KOPT-K1 (cell line): ENCODE data around the gene JAZF1.
"Not testable (repeated sequence)": the region's sequence is repeated elsewhere in the genome, so short reads cannot be mapped to it uniquely, and the experiment has no call there.

Experiments used
- H3K27ac ChIP-seq: fragments of 200-600 bp; sonication (generic); 2 replicates; pipeline ENCODE4 v1.5.1; 2016; ENCODE audit warnings: antibody characterized with exemption, mild to moderate bottlenecking, low read depth, low read length; ENCODE audit not compliant: poor library complexity, severe bottlenecking
- H3K36me3 ChIP-seq: fragments of 200-600 bp; sonication (generic); 2 replicates; pipeline ENCODE4 v1.5.1; 2017; ENCODE audit warnings: antibody characterized with exemption, mild to moderate bottlenecking, low read length, moderate library complexity; ENCODE audit not compliant: insufficient read depth
- H3K9me3 ChIP-seq: fragments of 200-600 bp; sonication (generic); 2 replicates; pipeline ENCODE4 v1.5.1; 2017; ENCODE audit warnings: antibody characterized with exemption, low read length, mild to moderate bottlenecking; ENCODE audit not compliant: insufficient read depth, poor library complexity, severe bottlenecking

Gene JAZF1

GRCh38 chr7:28029051-28029450 lies 151.5 kb downstream of the JAZF1 start:
- H3K27ac ChIP-seq, result no peak overlapping the region
- no peaks in the 10 kb centered on the region for H3K36me3 ChIP-seq

DNA sequence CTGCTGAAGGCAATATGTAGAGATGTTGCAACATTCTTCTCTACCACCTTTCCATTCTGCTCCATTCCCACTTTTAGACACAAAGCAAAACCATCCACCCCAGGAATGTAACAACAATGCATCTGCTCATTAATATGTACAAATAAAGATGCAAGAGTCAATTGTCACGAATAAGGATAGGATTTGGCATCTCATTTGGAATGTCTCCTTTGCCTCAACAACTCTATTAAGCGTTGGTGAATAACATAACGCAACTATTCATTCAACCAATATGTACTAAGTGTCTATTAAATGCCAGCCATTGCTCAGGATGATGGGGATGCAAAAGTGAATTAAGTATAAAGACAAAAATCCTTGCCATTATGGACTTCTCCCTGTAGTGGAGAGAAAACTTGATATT lies 152.1 kb downstream of the JAZF1 start:
- Histone ChIP-seq H3K27ac (no peak overlapping the region), H3K9me3 (no peaks in the 10 kb centered on the region), H3K36me3 (no peaks in the 10 kb centered on the region)

More at GRCh38 chr7:28029051-28029450, 151.5 kb downstream of the JAZF1 start:
- no peaks in the 10 kb centered on the region for H3K9me3 ChIP-seq

DNA sequence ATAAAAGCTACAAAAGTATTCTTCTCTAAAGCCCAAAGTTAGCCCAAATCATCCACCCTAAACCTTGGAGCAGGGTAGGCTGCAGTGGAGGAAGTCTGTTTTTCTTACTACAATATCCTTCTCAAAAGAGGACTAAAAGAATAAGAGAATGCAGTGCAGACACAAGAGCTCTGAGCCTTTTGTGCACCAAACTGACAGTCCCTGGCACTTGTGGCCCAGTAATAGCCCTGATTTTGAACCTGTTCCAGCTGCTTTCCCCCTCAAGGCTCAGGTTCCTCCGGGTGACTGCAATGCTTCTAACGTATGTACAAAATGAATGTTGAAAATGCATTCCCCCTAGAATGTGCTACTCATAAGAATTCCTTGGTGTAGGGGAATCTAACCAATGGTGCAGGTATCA lies 154.4 kb downstream of the JAZF1 start:
- Histone ChIP-seq H3K27ac (no peak overlapping the region), H3K9me3 (no peaks in the 10 kb centered on the region), H3K36me3 (no peaks in the 10 kb centered on the region)

GRCh38 chr7:28024786-28025334 lies 155.7 kb downstream of the JAZF1 start:
- Histone ChIP-seq H3K27ac (no peak overlapping the region), H3K36me3 (no peaks in the 10 kb centered on the region), H3K9me3 (no peaks in the 10 kb centered on the region)

GRCh38 chr7:28020302-28020940 lies 160.2 kb downstream of the JAZF1 start:
- Histone ChIP-seq H3K36me3 (no peaks in the 10 kb centered on the region), H3K27ac (no peak overlapping the region), H3K9me3 (no peaks in the 10 kb centered on the region)

DNA sequence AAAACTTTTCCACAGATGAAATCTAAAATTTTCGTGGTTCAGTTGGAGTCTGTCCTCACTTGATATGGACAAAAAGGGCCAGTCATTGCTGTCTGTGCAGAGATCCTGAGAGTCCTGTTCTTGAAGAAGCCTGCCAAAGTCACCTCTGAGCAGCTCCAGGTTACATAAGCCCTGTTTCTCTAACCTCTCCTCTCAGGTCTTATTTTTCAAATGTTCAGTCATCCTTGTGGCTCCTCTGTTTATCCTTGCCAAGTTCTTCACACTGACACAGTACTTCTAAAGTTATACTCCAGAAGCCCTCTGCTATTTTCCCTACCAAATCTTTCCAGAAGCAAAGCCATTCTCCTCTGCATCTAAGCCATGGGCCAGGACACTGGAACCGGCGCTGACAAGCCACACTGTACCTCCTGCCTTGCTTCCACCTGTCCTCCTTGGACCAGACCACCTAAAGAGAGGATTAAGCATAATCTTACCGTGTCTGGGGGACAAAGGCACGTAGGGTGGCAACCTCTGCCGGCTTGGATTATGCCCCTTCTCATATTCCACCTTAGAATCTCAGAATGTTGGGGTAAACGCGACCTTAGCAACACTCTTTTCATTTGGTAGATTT lies 161.6 kb downstream of the JAZF1 start:
- Histone ChIP-seq H3K36me3 (no peaks in the 10 kb centered on the region), H3K27ac (no peak overlapping the region)

GRCh38 chr7:28018446-28018845 lies 162.1 kb downstream of the JAZF1 start:
- Histone ChIP-seq H3K9me3 (peaks cover 10% of the 10 kb centered on the region), H3K36me3 (no peaks in the 10 kb centered on the region), H3K27ac (no peak overlapping the region)

More for the DNA sequence above, 161.6 kb downstream of the JAZF1 start:
- peaks cover 6% of the 10 kb centered on the region for H3K9me3 ChIP-seq

DNA sequence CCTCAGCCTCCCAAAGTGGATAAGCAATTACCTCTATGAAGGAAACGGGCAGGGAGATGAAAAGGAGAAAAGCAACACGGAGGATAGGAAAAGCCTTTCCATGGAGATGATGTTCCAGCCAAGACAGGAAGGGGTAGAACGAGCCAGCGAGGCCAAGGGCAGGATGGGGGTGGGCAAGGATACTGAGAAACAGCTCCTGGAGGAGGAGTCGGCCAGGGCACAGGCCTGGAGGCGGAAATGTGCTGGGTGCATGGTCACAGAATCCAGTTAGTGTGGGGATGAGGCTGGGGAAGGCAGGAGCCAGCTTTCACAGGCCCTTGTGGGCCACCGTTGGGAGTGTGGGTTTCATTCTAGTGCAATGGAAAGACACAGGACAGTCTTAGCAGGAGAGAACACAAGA lies 162.6 kb downstream of the JAZF1 start:
- no peak overlapping the region for H3K27ac ChIP-seq
- H3K36me3 ChIP-seq, result no peaks in the 10 kb centered on the region
- H3K9me3 ChIP-seq, result peaks cover 10% of the 10 kb centered on the region

DNA sequence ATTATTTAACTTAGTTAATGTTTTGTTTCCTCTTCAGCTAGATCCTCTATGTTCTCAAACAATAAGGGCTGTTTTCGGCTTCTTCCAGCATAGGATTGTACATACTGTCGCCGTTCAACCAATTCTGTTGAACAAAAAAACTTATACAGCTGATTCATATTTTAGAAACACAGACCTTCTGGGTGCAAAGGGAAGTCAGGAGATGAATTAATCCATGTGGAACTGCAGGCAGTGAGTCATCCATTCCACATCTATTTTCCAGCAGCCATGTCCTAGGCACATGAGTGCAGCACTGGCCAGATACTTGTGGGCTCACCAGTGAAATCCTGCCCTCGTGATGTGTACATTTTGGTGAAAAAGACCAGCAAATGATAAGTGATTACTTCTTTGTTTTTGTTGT lies 163.2 kb downstream of the JAZF1 start:
- Histone ChIP-seq H3K36me3 (no peaks in the 10 kb centered on the region), H3K9me3 (peaks cover 10% of the 10 kb centered on the region), H3K27ac (no peak overlapping the region)

DNA sequence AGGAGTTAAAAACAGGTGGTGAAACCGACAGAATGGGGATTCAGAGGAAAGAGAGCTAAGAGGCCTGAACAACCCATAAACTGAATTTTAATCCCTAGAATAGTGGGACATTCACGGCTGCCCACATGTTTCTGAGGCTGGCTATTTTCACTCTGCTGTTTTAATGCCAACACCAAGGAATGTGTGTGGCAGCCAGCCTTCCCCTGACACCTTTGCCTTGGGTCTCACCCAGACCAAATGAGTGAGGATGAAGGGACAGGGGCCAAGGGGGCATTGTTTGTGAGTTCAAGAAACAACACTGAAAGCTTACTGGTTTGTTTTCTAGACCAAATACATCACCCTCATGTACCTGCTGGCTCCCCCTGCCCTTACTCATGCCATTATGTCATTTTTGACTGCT lies 164.3 kb downstream of the JAZF1 start:
- no peak overlapping the region for H3K27ac ChIP-seq
- H3K36me3 ChIP-seq, result no peaks in the 10 kb centered on the region
- peaks cover 10% of the 10 kb centered on the region for H3K9me3 ChIP-seq

- Histone ChIP-seq H3K36me3 (no peaks in the 10 kb centered on the region), H3K9me3 (peaks cover 10% of the 10 kb centered on the region), H3K27ac (no peak overlapping the region)
Measured at GRCh38 chr7:28015169-28015568, 165.4 kb downstream of the JAZF1 start.

- not testable (repeated sequence) for H3K36me3 ChIP-seq, H3K9me3 ChIP-seq, H3K27ac ChIP-seq
Measured at GRCh38 chr7:28014340-28014739, 166.3 kb downstream of the JAZF1 start.

DNA sequence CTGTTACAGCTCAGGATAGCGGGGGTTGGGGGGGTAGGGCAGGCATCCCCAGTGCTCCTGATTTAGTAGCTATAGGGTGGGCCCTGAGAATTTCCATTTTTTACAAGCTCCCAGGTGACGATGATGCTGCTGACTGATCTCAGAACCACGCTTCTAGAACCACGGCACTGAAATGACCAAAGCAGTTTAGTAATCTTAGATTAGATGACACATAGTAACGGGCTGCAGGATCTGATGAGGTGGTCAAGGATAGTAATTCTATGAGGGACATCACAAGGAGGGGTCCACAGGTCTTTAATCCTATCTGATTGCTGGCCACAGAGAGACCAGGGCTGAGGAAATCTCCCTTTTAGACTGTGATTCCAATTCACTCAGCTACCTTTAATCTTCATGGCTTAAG lies 167.2 kb downstream of the JAZF1 start:
- Histone ChIP-seq H3K27ac (no peak overlapping the region), H3K36me3 (no peaks in the 10 kb centered on the region), H3K9me3 (peaks cover 10% of the 10 kb centered on the region)

GRCh38 chr7:28013019-28013418 lies 167.6 kb downstream of the JAZF1 start:
- no peak overlapping the region for H3K27ac ChIP-seq
- no peaks in the 10 kb centered on the region for H3K36me3 ChIP-seq
- H3K9me3 ChIP-seq, result peaks cover 10% of the 10 kb centered on the region

DNA sequence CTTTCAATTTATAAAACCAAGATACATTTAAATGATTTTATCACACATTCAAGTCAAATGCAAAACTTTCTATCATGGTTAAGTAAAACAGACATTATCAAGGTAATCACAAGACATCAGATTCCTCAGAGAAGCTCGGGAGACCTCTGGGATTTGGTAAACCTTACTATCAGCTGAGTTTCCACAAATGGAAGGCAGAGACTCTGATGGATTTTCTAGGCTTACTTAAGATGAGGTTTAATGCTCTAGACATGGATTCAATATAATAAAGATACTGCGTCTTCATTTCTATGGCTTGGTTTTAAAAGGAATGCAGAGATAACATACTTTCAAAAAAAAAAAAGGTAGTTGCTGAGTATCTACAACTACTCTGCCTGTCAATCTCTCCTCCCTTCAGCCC lies 171.7 kb downstream of the JAZF1 start:
- no peaks in the 10 kb centered on the region for H3K36me3 ChIP-seq
- no peak overlapping the region for H3K27ac ChIP-seq
- H3K9me3 ChIP-seq, result peaks cover 3% of the 10 kb centered on the region

DNA sequence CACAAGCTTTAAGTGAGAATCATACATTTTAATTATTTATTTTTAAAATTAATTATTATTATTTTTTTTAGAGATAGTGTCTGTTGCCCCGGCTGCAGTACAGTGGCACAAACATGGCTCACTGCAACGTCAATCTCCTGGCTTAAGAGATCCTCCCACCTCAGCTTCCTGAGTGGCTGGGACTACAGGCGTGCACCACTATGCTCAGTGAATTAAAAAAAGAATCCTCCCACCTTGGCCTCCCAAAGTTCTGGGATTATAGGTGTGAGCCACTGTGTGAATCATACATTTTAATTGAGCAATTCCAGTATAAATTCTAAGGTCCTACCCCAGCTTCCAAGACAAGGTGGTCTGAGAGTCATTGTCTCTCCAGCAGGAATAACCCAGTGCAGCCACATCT lies 172.4 kb downstream of the JAZF1 start:
- Histone ChIP-seq H3K27ac (no peak overlapping the region), H3K36me3 (no peaks in the 10 kb centered on the region), H3K9me3 (no peaks in the 10 kb centered on the region)
